ENCODE results near the gene VPS36.

DNA sequence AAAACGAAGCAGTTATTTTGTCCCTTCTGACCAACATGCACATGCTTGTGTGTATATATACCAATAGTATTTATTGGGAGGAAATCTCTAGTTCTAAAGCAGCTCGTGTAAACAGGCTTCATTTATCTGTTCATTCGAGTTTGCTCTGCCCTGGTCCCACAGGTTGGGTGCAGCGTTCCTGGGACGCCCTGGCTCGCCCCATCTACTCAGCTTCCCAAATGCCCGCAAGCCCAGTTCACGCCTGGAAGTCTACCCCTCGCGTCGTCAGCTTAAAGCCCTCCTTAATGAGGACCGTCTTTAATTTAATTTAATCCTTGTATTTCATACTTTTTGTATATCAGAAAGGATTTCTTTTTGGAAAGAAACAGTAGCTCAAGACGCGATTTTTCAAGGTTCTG lies 45.1 kb downstream of the VPS36 start:
- TF ChIP-seq, protein P1, sequence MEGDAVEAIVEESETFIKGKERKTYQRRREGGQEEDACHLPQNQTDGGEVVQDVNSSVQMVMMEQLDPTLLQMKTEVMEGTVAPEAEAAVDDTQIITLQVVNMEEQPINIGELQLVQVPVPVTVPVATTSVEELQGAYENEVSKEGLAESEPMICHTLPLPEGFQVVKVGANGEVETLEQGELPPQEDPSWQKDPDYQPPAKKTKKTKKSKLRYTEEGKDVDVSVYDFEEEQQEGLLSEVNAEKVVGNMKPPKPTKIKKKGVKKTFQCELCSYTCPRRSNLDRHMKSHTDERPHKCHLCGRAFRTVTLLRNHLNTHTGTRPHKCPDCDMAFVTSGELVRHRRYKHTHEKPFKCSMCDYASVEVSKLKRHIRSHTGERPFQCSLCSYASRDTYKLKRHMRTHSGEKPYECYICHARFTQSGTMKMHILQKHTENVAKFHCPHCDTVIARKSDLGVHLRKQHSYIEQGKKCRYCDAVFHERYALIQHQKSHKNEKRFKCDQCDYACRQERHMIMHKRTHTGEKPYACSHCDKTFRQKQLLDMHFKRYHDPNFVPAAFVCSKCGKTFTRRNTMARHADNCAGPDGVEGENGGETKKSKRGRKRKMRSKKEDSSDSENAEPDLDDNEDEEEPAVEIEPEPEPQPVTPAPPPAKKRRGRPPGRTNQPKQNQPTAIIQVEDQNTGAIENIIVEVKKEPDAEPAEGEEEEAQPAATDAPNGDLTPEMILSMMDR (IDR thresholded peaks at IDR 0.05): no peak
- TF ChIP-seq POLR2A (IDR thresholded peaks at IDR 0.05): no peak

Data from lower leg skin (tissue), 3 donors.